ENCODE data around the gene CAVIN2. TPM values are rescaled to one million over a fixed set of nuclear protein-coding genes. Genes with fewer than 3 reads are reported as not detected.
A peak's percentile ranks its signal among the peaks of the same experiment; 100 is the strongest.

The CAVIN2 gene
- total RNA-seq, 1 donor from 2014 or later: 182 TPM

DNA sequence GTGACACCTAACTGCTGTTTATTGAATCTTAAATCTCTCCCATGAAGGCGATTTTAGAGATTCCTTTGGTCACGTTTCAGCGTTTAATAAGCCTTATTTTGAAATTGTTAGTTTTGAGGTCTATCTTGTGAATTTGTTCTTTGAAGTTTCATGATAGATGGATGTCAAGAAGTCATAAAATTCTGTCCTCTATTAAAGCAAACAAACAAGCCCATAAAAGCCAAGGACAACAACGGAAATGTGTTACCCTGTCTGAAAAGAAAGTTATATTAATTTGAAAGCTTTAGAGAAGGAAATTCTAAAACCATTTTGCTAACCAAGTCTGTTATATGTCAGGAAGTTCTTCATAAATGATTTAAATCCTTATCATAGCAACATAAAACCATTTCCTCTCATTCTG, 7.0 kb upstream of the CAVIN2 start:
- ATAC-seq (no peak), DNase-seq (no peak)
- Histone ChIP-seq H3K27ac (peak overlapping the region; percentile 24), H3K4me3 (no peak overlapping the region), H3K9me3 (no peaks in the 10 kb centered on the region), H3K27me3 (ENCODE audit: low read depth) (no peaks in the 10 kb centered on the region), H3K36me3 (no peaks in the 10 kb centered on the region), H3K4me1 (peaks cover 44% of the 10 kb centered on the region)
- TF ChIP-seq, protein P1, sequence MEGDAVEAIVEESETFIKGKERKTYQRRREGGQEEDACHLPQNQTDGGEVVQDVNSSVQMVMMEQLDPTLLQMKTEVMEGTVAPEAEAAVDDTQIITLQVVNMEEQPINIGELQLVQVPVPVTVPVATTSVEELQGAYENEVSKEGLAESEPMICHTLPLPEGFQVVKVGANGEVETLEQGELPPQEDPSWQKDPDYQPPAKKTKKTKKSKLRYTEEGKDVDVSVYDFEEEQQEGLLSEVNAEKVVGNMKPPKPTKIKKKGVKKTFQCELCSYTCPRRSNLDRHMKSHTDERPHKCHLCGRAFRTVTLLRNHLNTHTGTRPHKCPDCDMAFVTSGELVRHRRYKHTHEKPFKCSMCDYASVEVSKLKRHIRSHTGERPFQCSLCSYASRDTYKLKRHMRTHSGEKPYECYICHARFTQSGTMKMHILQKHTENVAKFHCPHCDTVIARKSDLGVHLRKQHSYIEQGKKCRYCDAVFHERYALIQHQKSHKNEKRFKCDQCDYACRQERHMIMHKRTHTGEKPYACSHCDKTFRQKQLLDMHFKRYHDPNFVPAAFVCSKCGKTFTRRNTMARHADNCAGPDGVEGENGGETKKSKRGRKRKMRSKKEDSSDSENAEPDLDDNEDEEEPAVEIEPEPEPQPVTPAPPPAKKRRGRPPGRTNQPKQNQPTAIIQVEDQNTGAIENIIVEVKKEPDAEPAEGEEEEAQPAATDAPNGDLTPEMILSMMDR (IDR thresholded peaks at IDR 0.05): no peak
- intact Hi-C loops (cut with DNase I): no loop called here

DNA sequence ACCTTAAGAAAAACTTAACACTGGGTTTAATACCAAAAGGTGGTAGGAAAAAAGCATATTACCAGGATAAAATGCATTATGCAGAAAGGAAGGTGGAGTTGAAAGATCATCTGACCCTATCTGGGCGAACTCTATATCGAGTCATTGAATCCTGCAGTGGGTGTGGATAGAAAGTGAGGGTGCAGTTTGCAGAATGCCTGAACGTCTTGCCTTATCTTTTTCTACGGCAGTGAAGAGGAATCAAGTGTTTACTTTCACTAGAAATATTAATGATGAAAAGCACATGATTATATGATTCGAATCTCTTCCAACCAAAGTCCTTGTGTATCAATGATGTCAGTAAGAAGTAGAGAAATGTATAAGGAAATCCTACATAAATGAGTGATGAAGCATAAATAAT, 4.3 kb upstream of the CAVIN2 start:
- intact Hi-C loops (cut with DNase I): no loop called here
- no peak overlapping the region for H3K4me3 ChIP-seq
- DNase-seq: no peak
- H3K27ac ChIP-seq: no peak overlapping the region
- H3K9me3 ChIP-seq: no peaks in the 10 kb centered on the region
- H3K4me1 ChIP-seq: peaks cover 63% of the 10 kb centered on the region
- TF ChIP-seq, protein P1 (IDR thresholded peaks at IDR 0.05): no peak
- ATAC-seq: no peak
- H3K36me3 ChIP-seq: no peaks in the 10 kb centered on the region
- no peaks in the 10 kb centered on the region for H3K27me3 ChIP-seq (ENCODE audit: low read depth)

DNA sequence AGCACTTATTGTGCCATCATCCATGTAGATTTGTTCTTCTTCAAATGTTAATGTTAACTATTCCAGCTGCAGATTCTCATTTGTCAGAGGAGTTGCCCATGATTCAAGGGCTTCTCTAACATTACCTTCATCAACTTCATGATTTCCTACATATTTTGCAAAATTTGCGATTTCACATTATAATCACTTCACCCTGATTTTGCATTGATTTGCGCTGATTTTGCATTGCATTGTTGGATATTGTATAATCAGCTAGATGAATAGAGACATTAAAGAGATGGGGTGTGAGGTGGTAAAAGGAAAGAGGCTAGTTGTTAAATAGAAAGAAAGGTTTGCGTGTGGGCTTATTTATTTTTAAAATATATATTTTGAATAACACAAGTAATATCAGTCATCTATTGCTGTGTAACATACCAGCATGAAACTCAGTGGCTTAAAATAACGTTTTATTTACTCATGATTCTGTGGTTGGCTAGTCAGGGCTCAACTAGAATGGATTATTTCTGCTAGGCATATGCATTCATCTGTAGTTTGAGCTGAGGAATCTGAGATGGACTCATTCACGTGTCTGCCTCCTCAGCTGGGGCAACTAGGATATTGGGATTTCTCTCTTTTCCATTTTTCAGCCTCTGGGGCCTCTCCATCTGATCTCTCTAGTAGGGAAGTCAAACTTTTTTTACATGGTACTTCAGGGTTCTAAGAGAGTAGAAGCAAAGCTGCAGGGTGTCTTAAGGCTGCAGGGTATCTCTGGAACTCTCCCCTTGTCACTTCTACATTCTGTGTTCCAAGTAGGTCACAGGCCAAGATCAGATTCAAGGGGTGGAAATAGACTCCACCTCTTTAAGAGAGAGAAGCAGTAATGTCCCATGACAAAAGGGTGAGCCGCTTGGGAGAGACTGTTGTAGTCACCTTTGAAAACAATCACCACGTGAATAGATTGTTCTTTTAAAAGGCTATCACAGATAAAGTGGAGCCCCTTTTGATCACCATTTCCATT, 2.2 kb upstream of the CAVIN2 start:
- Histone ChIP-seq H3K4me1 (peaks cover 56% of the 10 kb centered on the region), H3K4me3 (no peak overlapping the region), H3K27ac (peak overlapping the region; percentile 1), H3K9me3 (no peaks in the 10 kb centered on the region), H3K27me3 (ENCODE audit: low read depth) (no peaks in the 10 kb centered on the region), H3K36me3 (no peaks in the 10 kb centered on the region)
- intact Hi-C loops (cut with DNase I): no loop called here
- DNase-seq (no peak), ATAC-seq (no peak)
- TF ChIP-seq, protein P1 (IDR thresholded peaks at IDR 0.05): no peak

DNA sequence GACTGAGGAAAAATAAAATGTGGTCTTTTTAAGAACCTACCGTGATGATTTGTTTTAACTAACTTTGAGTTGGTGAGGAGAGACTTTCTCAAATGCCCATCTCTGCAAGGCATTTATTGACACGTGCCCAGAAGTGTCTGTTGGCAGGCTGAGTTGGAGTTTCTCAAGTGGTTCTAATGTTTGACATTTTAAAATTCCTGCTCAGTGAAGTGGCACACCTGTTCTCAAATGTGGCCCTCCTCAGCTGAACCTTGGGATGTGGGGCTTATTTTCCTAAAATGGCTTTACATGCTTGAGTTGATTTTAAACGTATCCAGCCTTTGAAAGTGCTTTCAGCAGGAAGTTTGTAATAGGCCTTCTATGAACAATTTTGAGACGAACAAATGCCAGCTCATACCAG, 876 bp upstream of the CAVIN2 start:
- Histone ChIP-seq H3K36me3 (peaks cover 6% of the 10 kb centered on the region), H3K4me1 (peaks cover 43% of the 10 kb centered on the region), H3K27me3 (ENCODE audit: low read depth) (no peaks in the 10 kb centered on the region), H3K9me3 (no peaks in the 10 kb centered on the region), H3K4me3 (peak overlapping the region; percentile 72), H3K27ac (peak overlapping the region; percentile 95)
- DNase-seq (no peak), ATAC-seq (peak; percentile 44 to 76)
- intact Hi-C loops (cut with DNase I): no loop called here
- TF ChIP-seq, protein P1 (IDR thresholded peaks at IDR 0.05): no peak

DNA sequence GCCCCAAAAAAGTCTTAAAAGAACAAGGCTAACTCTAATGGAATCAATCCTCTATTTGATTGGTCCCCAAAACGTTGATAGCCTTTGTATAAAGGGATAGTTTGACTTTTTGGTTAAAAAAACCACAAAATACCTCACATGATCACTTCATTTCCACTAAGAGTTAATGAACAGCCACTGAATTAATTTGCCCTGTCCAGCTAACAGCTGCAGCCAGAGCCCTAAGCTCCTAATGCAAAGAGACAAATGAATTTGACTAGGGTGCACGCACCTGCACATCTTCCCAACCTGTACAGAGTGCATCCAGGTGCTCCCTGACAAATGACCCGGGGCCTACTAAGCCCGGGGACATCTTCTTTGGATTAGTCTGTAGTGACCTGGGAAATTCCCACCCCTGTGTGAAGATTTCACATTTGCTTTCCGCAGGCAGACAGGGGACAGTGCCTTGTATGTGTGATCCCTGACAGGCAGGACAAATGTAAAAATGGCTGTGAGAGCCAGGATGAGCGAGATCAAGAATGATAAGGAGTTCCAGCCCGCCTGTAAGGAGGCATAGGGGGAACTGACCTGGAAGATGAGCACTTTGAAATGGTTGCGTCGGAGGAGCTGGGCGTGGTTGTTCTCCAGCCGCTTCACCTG, 893 bp downstream of the CAVIN2 start:
- Histone ChIP-seq H3K4me1 (peaks cover 36% of the 10 kb centered on the region), H3K9me3 (no peaks in the 10 kb centered on the region)
- peak in 1 of 2 donors; percentile 4 for ATAC-seq

More for the DNA sequence above, 893 bp downstream of the CAVIN2 start:
- intact Hi-C loops (cut with DNase I): no loop called here
- Histone ChIP-seq H3K4me3 (peak overlapping the region; percentile 72), H3K36me3 (peaks cover 6% of the 10 kb centered on the region), H3K27ac (peak overlapping the region; percentile 95), H3K27me3 (ENCODE audit: low read depth) (no peaks in the 10 kb centered on the region)
- no peak for DNase-seq
- TF ChIP-seq, protein P1 (IDR thresholded peaks at IDR 0.05): no peak

Data from lower lobe of right lung (tissue), 2 donors.